ENCODE measurements around the gene ARGFX.

ARGFX gene

DNA sequence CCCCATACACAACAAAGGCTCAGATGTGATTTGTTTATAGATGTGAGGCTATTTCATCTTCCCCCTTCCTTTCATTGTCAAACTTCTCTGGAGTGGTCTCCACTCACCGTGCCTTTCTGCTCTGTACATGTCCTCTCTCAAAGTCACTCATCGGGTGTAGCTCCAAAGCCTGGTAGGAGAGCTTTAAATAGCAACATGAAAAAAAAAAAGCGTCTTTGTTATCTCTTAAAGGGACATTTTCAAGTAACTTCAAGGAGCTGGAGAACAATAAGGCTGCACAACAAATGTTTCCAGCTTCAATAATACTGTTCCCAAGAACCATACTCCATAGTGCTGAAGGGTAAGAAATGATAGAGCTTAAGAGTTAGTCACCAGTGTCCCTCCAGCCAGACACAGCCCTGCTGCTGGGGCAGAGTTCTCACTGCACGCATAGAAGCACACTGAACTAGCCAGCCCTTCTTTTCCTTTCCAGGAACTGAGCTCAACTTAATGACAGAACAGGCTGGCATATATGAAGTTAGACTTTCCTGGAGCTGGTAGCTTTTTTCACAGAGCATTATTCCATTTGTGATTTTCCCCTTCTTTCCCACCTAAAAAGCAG lies 33.6 kb downstream of the ARGFX start:
- DNase-seq = no peak

DNA sequence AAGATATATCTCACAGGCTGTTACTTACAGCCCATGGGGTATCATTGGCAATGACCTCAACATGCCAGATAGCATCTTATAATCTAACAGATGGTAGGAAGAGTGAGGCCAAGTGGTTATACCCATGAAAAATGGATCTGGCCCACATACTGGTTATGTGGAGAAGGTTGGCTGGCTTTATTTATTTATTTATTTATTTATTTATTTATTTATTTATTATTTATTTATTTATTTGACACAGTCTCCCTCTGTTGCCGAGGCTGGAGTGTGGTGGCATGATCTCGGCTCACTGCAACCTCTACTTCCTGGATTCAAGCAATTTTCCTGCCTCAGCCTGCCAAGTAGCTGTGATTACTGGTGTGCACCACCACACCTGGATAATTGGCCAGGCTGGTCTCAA lies 37.0 kb downstream of the ARGFX start:
- no peak for DNase-seq

GRCh38 chr3:121606106-121606505 lies 38.4 kb downstream of the ARGFX start:
- DNase-seq = no peak

Measured in NCI-H2227 treated with DMSO at 0.1 percent for 48 hours (cell line).